ENCODE results near the gene BCAS3. TPM values are rescaled to one million over a fixed set of nuclear protein-coding genes. Genes with fewer than 3 reads are reported as not detected.

The BCAS3 gene
- total RNA-seq, 4 donors from 2014 or later = 13.0 to 27.8 (median 20.7) TPM

GRCh38 chr17:61419496-61420046 is 741.9 kb downstream of the BCAS3 start:
- no peaks in the 10 kb centered on the region for H3K9me3 ChIP-seq
- whole genome bisulfite sequencing, 2 donors = 75 to 83% methylated on average over 1 to 7 of the region's 8 CpGs
- intact Hi-C loops (cut with DNase I) = no loop called here
- no peak overlapping the region for H3K27ac ChIP-seq
- no peak for TF ChIP-seq POLR2A (IDR thresholded peaks at IDR 0.05)
- TF ChIP-seq CTCF (IDR thresholded peaks at IDR 0.05) = no peak
- peaks cover 0 to 97% (median 3%) of the 10 kb centered on the region in 4 donors for H3K27me3 ChIP-seq
- H3K36me3 ChIP-seq = no peaks in the 10 kb centered on the region
- no peak for DNase-seq
- H3K4me1 ChIP-seq = peaks cover 8 to 22% (median 9%) of the 10 kb centered on the region in 3 donors
- no peak overlapping the region for H3K4me3 ChIP-seq

DNA sequence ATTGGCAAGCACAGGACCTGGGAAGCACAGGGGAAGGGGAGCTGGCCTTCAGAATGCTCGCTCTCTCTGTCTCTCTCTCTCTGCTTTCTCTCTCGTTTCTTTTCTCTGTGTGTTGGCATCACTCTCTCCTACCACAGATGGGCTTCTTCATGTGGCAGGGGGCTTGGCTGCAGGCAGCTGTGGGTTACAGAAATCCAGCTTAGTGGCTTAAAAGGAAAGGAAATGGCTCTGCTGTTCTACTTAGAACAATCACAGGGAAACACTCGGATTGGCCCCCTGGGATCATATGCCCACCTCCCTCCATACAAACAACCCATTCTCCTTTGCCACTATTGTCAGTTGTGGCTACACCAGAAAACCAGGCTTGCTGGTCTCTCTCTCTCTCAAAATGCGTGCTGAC is 742.4 kb downstream of the BCAS3 start:
- Histone ChIP-seq H3K27me3 (peaks cover 0 to 99% (median 3%) of the 10 kb centered on the region in 4 donors), H3K27ac (no peak overlapping the region), H3K4me1 (peaks cover 8 to 17% (median 9%) of the 10 kb centered on the region in 3 donors), H3K9me3 (no peaks in the 10 kb centered on the region), H3K4me3 (no peak overlapping the region), H3K36me3 (no peaks in the 10 kb centered on the region)
- TF ChIP-seq POLR2A (IDR thresholded peaks at IDR 0.05) = no peak
- no peak for TF ChIP-seq CTCF (IDR thresholded peaks at IDR 0.05)
- 58 to 59% methylated on average over 4 of the region's 4 CpGs for WGBS, 2 donors
- no peak for DNase-seq
- intact Hi-C loops (cut with DNase I) = no loop called here

GRCh38 chr17:61420745-61421398 is 743.2 kb downstream of the BCAS3 start:
- no peaks in the 10 kb centered on the region for H3K36me3 ChIP-seq
- H3K9me3 ChIP-seq = no peaks in the 10 kb centered on the region
- no peak for TF ChIP-seq CTCF (IDR thresholded peaks at IDR 0.05)
- no peak for TF ChIP-seq POLR2A (IDR thresholded peaks at IDR 0.05)
- H3K4me3 ChIP-seq = no peak overlapping the region
- no peak for DNase-seq
- peaks cover 0 to 99% (median 3%) of the 10 kb centered on the region in 4 donors for H3K27me3 ChIP-seq
- intact Hi-C loops (cut with DNase I) = no loop called here
- H3K27ac ChIP-seq = no peak overlapping the region
- peaks cover 8 to 14% (median 9%) of the 10 kb centered on the region in 3 donors for H3K4me1 ChIP-seq
- WGBS, 2 donors = 81 to 87% methylated on average over 4 of the region's 4 CpGs

- TF ChIP-seq POLR2A (IDR thresholded peaks at IDR 0.05) (no peak), CTCF (IDR thresholded peaks at IDR 0.05) (no peak)
- Histone ChIP-seq H3K27ac (no peak overlapping the region), H3K4me1 (peaks cover 7 to 9% (median 8%) of the 10 kb centered on the region in 3 donors), H3K9me3 (no peaks in the 10 kb centered on the region), H3K27me3 (peaks cover 0 to 98% (median 3%) of the 10 kb centered on the region in 4 donors), H3K4me3 (no peak overlapping the region), H3K36me3 (no peaks in the 10 kb centered on the region)
- DNase-seq = no peak
- intact Hi-C loops (cut with DNase I) = no loop called here
- 89 to 91% methylated on average over 4 of the region's 4 CpGs for WGBS, 2 donors
Observed at GRCh38 chr17:61421460-61421859, 743.8 kb downstream of the BCAS3 start.

GRCh38 chr17:61422116-61422799 is 744.6 kb downstream of the BCAS3 start:
- Histone ChIP-seq H3K4me3 (no peak overlapping the region), H3K4me1 (peaks cover 0 to 3% (median 0%) of the 10 kb centered on the region in 3 donors), H3K9me3 (no peaks in the 10 kb centered on the region), H3K27me3 (peaks cover 0 to 95% (median 3%) of the 10 kb centered on the region in 4 donors), H3K27ac (no peak overlapping the region), H3K36me3 (no peaks in the 10 kb centered on the region)
- intact Hi-C loops (cut with DNase I) = no loop called here
- WGBS, 2 donors = 54 to 65% methylated on average over 5 of the region's 5 CpGs
- DNase-seq = no peak
- TF ChIP-seq POLR2A (IDR thresholded peaks at IDR 0.05) (no peak), CTCF (IDR thresholded peaks at IDR 0.05) (no peak)
